Measurements from ENCODE around the gene CD160.
"Not testable (repeated sequence)": the region's sequence is repeated elsewhere in the genome, so short reads cannot be mapped to it uniquely, and the experiment has no call there.

CD160 gene

DNA sequence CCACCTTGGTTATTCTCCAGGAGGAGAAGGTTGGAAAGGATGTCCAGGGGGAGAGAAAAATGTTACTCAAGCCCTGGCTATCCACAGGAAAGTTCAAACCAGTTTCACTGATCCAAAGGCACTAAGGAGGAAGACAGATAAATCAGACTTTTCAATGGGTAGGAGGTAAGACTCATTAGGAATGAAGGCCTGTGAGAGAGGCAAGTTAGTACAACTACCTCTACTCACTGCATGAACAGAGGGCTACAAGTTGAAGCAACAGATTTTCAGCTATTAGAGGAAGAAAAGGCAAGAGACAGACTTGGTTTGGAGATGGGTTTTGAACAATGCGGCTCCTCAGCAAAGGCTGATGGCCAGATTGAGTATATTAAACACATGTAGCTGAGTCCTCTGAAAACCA is 16.9 kb downstream of the CD160 start:
- H3K9me3 ChIP-seq (ENCODE audit: control insufficient read depth, low read depth, low read length), result no peaks in the 10 kb centered on the region
- H3K4me3 ChIP-seq (ENCODE audit: low read length), result no peak overlapping the region
- H3K27me3 ChIP-seq (ENCODE audit: control insufficient read depth, insufficient read depth, low read length), result no peaks in the 10 kb centered on the region
- no peaks in the 10 kb centered on the region for H3K4me1 ChIP-seq (ENCODE audit: control insufficient read depth, low read depth, low read length)
- H3K9ac ChIP-seq (ENCODE audit: low read length), result no peak overlapping the region
- H3K27ac ChIP-seq (ENCODE audit: low read length), result no peak overlapping the region
- no peaks in the 10 kb centered on the region for H3K36me3 ChIP-seq (ENCODE audit: control insufficient read depth, low read depth, low read length)

DNA sequence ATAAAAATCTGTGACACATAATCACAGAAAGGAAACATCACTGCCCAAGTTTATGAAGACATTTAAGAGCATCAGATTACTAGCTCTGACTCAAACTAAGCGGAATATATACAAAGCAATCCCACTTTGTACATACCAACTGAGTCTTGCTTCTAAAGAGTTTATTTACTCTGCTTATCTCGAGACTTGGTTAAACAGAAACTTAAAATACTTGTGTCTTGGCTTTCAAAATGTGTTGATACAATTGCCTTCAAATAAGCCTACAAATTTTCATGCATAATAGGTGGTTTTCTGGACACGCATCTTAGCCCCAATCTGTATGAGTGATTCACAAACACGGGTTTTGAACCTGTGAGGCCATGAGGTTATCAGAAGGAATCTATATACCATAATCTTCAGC is 21.0 kb downstream of the CD160 start:
- Histone ChIP-seq H3K9me3 (ENCODE audit: control insufficient read depth, low read depth, low read length) (no peaks in the 10 kb centered on the region), H3K4me1 (ENCODE audit: control insufficient read depth, low read depth, low read length) (no peaks in the 10 kb centered on the region), H3K27me3 (ENCODE audit: control insufficient read depth, insufficient read depth, low read length) (no peaks in the 10 kb centered on the region), H3K4me3 (ENCODE audit: low read length) (no peak overlapping the region), H3K9ac (ENCODE audit: low read length) (no peak overlapping the region), H3K36me3 (ENCODE audit: control insufficient read depth, low read depth, low read length) (peaks cover 16% of the 10 kb centered on the region), H3K27ac (ENCODE audit: low read length) (no peak overlapping the region)

DNA sequence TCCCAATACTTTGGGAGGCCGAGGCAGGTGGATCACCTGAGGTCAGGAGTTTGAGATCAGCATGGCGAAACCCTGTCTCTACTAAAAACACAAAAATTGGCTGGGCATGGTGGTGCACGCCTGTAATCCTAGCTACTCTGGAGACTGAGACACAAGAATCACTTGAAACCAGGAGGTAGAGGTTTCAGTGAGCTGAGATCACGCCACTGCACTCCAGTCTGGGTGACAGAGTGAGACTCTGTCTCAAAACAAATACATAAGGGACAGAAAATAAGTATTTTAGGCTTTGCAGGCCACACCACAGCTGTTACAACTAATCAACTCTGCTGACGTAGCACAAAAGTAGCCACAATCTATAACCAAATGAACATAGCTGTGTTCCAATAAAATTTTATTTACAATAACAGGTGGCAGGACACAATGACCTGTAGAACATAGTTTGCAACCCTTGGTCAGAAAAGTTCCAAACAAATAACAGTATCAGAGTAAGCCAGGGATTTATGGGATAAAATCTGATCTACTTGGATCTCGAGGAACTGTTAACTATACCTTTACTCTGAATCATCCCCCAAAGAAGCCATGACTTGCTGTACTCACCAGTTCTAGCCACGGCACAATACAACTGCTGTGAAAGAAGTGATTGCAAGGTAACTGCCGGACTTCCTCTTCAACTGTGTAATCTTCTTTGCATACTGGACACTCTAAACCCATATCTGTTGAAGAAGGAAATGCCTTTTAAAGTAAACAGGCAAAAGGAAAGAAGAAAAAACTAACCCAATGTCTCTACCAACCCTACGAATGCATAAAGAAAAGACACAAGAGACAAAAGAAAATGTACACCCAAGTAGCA is 28.3 kb downstream of the CD160 start:
- Histone ChIP-seq H3K4me3 (ENCODE audit: low read length) (no peak overlapping the region), H3K9me3 (ENCODE audit: control insufficient read depth, low read depth, low read length) (no peaks in the 10 kb centered on the region), H3K36me3 (ENCODE audit: control insufficient read depth, low read depth, low read length) (peaks cover 49% of the 10 kb centered on the region), H3K9ac (ENCODE audit: low read length) (no peak overlapping the region), H3K27me3 (ENCODE audit: control insufficient read depth, insufficient read depth, low read length) (no peaks in the 10 kb centered on the region), H3K27ac (ENCODE audit: low read length) (no peak overlapping the region), H3K4me1 (ENCODE audit: control insufficient read depth, low read depth, low read length) (no peaks in the 10 kb centered on the region)

GRCh38 chr1:145750426-145750825 is 31.1 kb downstream of the CD160 start:
- H3K9me3 ChIP-seq (ENCODE audit: control insufficient read depth, low read depth, low read length), result no peaks in the 10 kb centered on the region
- peaks cover 33% of the 10 kb centered on the region for H3K36me3 ChIP-seq (ENCODE audit: control insufficient read depth, low read depth, low read length)
- H3K27me3 ChIP-seq (ENCODE audit: control insufficient read depth, insufficient read depth, low read length), result no peaks in the 10 kb centered on the region
- no peak overlapping the region for H3K9ac ChIP-seq (ENCODE audit: low read length)
- no peaks in the 10 kb centered on the region for H3K4me1 ChIP-seq (ENCODE audit: control insufficient read depth, low read depth, low read length)
- no peak overlapping the region for H3K4me3 ChIP-seq (ENCODE audit: low read length)
- H3K27ac ChIP-seq (ENCODE audit: low read length), result no peak overlapping the region

DNA sequence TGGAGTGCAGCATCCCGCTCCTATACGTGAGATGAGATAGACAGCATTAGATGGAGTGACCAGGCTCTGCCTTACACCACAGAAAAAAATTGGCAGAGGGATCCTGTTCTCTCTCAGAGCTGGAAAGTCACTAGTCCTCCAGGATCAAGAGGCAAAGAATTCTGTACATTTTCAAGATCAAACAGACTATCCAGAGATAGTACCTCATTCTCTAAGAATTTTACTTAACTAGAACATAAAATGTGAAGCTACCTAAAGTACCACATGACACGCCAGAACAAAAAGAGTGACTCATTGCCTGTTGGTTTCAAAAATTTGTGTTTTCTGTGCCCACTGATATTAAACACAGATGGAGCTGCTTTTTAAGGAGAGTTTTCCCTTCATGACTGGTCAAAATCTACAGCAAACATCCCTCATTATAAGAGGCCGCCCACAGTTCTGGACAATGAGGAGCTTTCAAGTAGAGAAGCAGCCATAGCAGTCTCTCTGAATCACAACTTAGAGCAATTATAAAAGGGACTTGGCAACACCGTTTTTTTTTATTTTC is 32.3 kb downstream of the CD160 start:
- Histone ChIP-seq H3K9ac (ENCODE audit: low read length) (no peak overlapping the region), H3K36me3 (ENCODE audit: control insufficient read depth, low read depth, low read length) (peaks cover 29% of the 10 kb centered on the region), H3K4me1 (ENCODE audit: control insufficient read depth, low read depth, low read length) (no peaks in the 10 kb centered on the region), H3K27ac (ENCODE audit: low read length) (no peak overlapping the region), H3K4me3 (ENCODE audit: low read length) (no peak overlapping the region), H3K9me3 (ENCODE audit: control insufficient read depth, low read depth, low read length) (no peaks in the 10 kb centered on the region), H3K27me3 (ENCODE audit: control insufficient read depth, insufficient read depth, low read length) (no peaks in the 10 kb centered on the region)

GRCh38 chr1:145757420-145757819 is 38.1 kb downstream of the CD160 start:
- no peaks in the 10 kb centered on the region for H3K27me3 ChIP-seq (ENCODE audit: control insufficient read depth, insufficient read depth, low read length)
- no peaks in the 10 kb centered on the region for H3K4me1 ChIP-seq (ENCODE audit: control insufficient read depth, low read depth, low read length)
- H3K4me3 ChIP-seq (ENCODE audit: low read length), result no peak overlapping the region
- no peaks in the 10 kb centered on the region for H3K36me3 ChIP-seq (ENCODE audit: control insufficient read depth, low read depth, low read length)
- no peak overlapping the region for H3K27ac ChIP-seq (ENCODE audit: low read length)
- no peak overlapping the region for H3K9ac ChIP-seq (ENCODE audit: low read length)
- H3K9me3 ChIP-seq (ENCODE audit: control insufficient read depth, low read depth, low read length), result peaks cover 6% of the 10 kb centered on the region

- no peak overlapping the region for H3K9ac ChIP-seq (ENCODE audit: low read length)
- H3K27ac ChIP-seq (ENCODE audit: low read length), result no peak overlapping the region
- H3K27me3 ChIP-seq (ENCODE audit: control insufficient read depth, insufficient read depth, low read length), result no peaks in the 10 kb centered on the region
- no peak overlapping the region for H3K4me3 ChIP-seq (ENCODE audit: low read length)
- no peaks in the 10 kb centered on the region for H3K4me1 ChIP-seq (ENCODE audit: control insufficient read depth, low read depth, low read length)
- H3K36me3 ChIP-seq (ENCODE audit: control insufficient read depth, low read depth, low read length), result no peaks in the 10 kb centered on the region
- H3K9me3 ChIP-seq (ENCODE audit: control insufficient read depth, low read depth, low read length), result peaks cover 6% of the 10 kb centered on the region
These were observed 38.8 kb downstream of the CD160 start for GRCh38 chr1:145758116-145758515.

DNA sequence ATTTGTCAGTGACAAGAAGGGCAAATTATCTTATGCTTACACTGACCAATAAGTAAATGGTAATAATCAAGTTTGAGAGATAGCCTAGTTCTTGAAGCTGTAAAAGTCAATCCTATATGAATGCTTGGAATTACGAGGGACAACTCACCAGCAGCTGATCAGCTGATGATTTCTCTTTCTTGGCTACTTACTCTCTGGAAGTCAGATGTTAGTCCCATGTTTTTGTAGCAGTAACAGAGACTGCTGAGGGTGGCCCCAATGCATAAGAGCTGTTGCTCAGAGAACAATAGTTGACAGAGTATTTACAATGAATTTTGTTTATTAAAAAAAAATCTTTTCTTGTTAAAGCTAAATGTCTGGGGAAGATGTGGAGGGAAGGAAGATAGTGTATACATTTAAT is 39.3 kb downstream of the CD160 start:
- H3K27me3 ChIP-seq (ENCODE audit: control insufficient read depth, insufficient read depth, low read length), result no peaks in the 10 kb centered on the region
- no peak overlapping the region for H3K27ac ChIP-seq (ENCODE audit: low read length)
- no peaks in the 10 kb centered on the region for H3K36me3 ChIP-seq (ENCODE audit: control insufficient read depth, low read depth, low read length)
- H3K9me3 ChIP-seq (ENCODE audit: control insufficient read depth, low read depth, low read length), result peaks cover 6% of the 10 kb centered on the region
- H3K4me1 ChIP-seq (ENCODE audit: control insufficient read depth, low read depth, low read length), result no peaks in the 10 kb centered on the region
- H3K4me3 ChIP-seq (ENCODE audit: low read length), result no peak overlapping the region
- no peak overlapping the region for H3K9ac ChIP-seq (ENCODE audit: low read length)

DNA sequence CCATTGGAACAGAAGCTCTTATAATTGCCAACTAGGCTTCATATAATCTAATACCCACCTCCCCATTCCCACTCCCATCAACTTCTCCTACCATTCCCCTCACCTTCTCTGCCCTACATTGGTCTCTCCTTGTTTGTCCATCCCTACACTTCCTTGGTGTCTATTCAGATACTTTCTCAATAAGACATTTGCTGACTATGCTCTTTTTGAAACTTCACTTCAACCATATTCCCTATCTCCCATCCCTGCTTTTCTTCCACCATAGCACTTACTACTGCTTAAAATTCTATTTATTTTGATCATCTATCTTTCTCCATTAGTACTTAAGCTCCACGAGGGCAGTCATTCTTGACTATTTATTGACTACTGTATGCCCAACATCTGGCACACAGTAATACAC is 40.4 kb downstream of the CD160 start:
- Histone ChIP-seq H3K9ac (ENCODE audit: low read length) (no peak overlapping the region), H3K4me1 (ENCODE audit: control insufficient read depth, low read depth, low read length) (no peaks in the 10 kb centered on the region), H3K27ac (ENCODE audit: low read length) (no peak overlapping the region), H3K36me3 (ENCODE audit: control insufficient read depth, low read depth, low read length) (no peaks in the 10 kb centered on the region), H3K27me3 (ENCODE audit: control insufficient read depth, insufficient read depth, low read length) (no peaks in the 10 kb centered on the region), H3K4me3 (ENCODE audit: low read length) (no peak overlapping the region), H3K9me3 (ENCODE audit: control insufficient read depth, low read depth, low read length) (peaks cover 6% of the 10 kb centered on the region)

DNA sequence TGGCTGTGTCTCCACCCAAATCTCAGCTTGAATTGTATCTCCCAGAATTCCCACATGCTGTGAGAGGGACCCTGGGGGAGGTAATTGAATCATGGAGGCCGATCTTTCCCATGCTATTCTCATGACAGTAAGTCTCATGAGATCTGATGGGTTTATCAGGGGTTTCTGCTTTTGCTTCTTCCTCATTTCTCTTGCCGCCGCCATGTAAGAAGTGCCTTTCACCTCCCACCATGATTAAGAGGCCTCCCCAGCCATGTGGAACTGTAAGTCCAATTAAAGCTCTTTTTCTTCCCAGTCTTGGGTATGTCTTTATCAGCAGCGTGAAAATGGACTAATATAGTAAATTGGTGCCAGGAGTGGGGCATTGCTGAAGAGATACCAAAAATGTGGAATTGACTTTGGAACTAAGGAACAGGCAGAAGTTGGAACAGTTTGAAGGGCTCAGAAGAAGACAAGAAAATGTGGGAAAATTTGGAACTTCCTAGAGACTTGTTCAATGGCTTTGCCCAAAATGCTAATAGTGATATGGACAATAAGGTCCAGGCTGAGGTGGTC is 41.2 kb downstream of the CD160 start:
- not testable (repeated sequence) for H3K4me3 ChIP-seq (ENCODE audit: low read length); H3K36me3 ChIP-seq (ENCODE audit: control insufficient read depth, low read depth, low read length); H3K27ac ChIP-seq (ENCODE audit: low read length); H3K9me3 ChIP-seq (ENCODE audit: control insufficient read depth, low read depth, low read length); H3K9ac ChIP-seq (ENCODE audit: low read length); H3K27me3 ChIP-seq (ENCODE audit: control insufficient read depth, insufficient read depth, low read length); H3K4me1 ChIP-seq (ENCODE audit: control insufficient read depth, low read depth, low read length)

GRCh38 chr1:145761498-145761897 is 42.2 kb downstream of the CD160 start:
- H3K36me3 ChIP-seq (ENCODE audit: control insufficient read depth, low read depth, low read length); H3K9ac ChIP-seq (ENCODE audit: low read length); H3K27me3 ChIP-seq (ENCODE audit: control insufficient read depth, insufficient read depth, low read length); H3K4me3 ChIP-seq (ENCODE audit: low read length); H3K9me3 ChIP-seq (ENCODE audit: control insufficient read depth, low read depth, low read length); H3K4me1 ChIP-seq (ENCODE audit: control insufficient read depth, low read depth, low read length); H3K27ac ChIP-seq (ENCODE audit: low read length): not testable (repeated sequence)

DNA sequence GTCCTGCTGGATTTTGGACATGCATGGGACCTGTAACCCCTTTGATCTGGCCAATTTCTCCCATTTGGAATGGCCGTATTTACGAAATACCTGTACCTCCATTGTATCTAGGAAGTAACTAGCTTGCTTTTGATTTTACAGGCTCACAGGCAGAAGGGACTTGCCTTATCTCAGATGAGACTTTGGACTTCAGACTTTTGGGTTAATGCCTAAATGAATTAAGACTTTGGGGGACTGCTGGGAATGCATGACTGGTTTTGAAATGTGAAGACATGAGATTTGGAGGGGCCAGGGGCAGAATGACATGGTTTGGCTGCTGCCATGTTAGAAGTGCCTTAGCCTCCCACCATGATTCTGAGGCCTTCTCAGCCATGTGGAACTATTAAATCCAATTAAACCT is 42.7 kb downstream of the CD160 start:
- H3K27ac ChIP-seq (ENCODE audit: low read length); H3K4me3 ChIP-seq (ENCODE audit: low read length); H3K9me3 ChIP-seq (ENCODE audit: control insufficient read depth, low read depth, low read length); H3K27me3 ChIP-seq (ENCODE audit: control insufficient read depth, insufficient read depth, low read length); H3K4me1 ChIP-seq (ENCODE audit: control insufficient read depth, low read depth, low read length); H3K9ac ChIP-seq (ENCODE audit: low read length); H3K36me3 ChIP-seq (ENCODE audit: control insufficient read depth, low read depth, low read length): not testable (repeated sequence)

All from iPS-18a (cell line).